SH-SY5Y (cell line): ENCODE data around the gene CDH8.

Experiments
- GATA2 ChIP-seq: IDR thresholded peaks from 2 replicates; pipeline ENCODE4 v1.6.1; 2011; ENCODE audit warnings: mild to moderate bottlenecking, low read depth, low read length
- GATA3 ChIP-seq: IDR thresholded peaks from 2 replicates; pipeline ENCODE4 v1.6.1; 2011; ENCODE audit warnings: low read depth, mild to moderate bottlenecking, low read length, moderate library complexity

The CDH8 gene

GRCh38 chr16:61817583-61818278 lies 218.5 kb downstream of the CDH8 start:
- peak; percentile 62 for TF ChIP-seq GATA3
- TF ChIP-seq GATA2, result peak; percentile 20; the same call in 1 of the 2 replicates

- TF ChIP-seq GATA3 (peak; percentile 72), GATA2 (peak; percentile 70)
These were observed 221.4 kb downstream of the CDH8 start for GRCh38 chr16:61814726-61815347.

GRCh38 chr16:61813339-61813738 lies 222.9 kb downstream of the CDH8 start:
- TF ChIP-seq GATA2, result no peak
- no peak for TF ChIP-seq GATA3

- TF ChIP-seq GATA3, result no peak
- TF ChIP-seq GATA2, result no peak
These were observed 224.0 kb downstream of the CDH8 start for GRCh38 chr16:61812251-61812650.

- TF ChIP-seq GATA2 (no peak), GATA3 (no peak)
These were observed 228.7 kb downstream of the CDH8 start for GRCh38 chr16:61807551-61807950.

- TF ChIP-seq GATA2 (no peak), GATA3 (no peak)
These were observed 237.5 kb downstream of the CDH8 start for GRCh38 chr16:61798741-61799140.

GRCh38 chr16:61797961-61798507 lies 238.2 kb downstream of the CDH8 start:
- TF ChIP-seq GATA2 (no peak), GATA3 (no peak)

- no peak for TF ChIP-seq GATA3
- TF ChIP-seq GATA2, result no peak
These were observed 238.9 kb downstream of the CDH8 start for GRCh38 chr16:61797296-61797795.

GRCh38 chr16:61792194-61792909 lies 243.9 kb downstream of the CDH8 start:
- no peak for TF ChIP-seq GATA2

- TF ChIP-seq GATA3 (no peak), GATA2 (no peak)
These were observed 244.8 kb downstream of the CDH8 start for GRCh38 chr16:61791464-61791863.

GRCh38 chr16:61780161-61780560 lies 256.1 kb downstream of the CDH8 start:
- TF ChIP-seq GATA3, result peak; percentile 96
- peak; percentile 88 for TF ChIP-seq GATA2

- TF ChIP-seq GATA3 (no peak), GATA2 (no peak)
These were observed 265.9 kb downstream of the CDH8 start for GRCh38 chr16:61770301-61770700.

GRCh38 chr16:61763991-61764390 lies 272.2 kb downstream of the CDH8 start:
- TF ChIP-seq GATA2 (no peak), GATA3 (no peak)

- TF ChIP-seq GATA2 (no peak), GATA3 (no peak)
These were observed 273.2 kb downstream of the CDH8 start for GRCh38 chr16:61763013-61763412.
